HG03378 (cell line): ENCODE measurements around the gene WASF3.

Experiments used
- ATAC-seq: cut with Tn5 transposase; IDR thresholded peaks from one replicate; pipeline ENCODE4 v1.9.1; 2021; ENCODE audit warnings: mild to moderate bottlenecking, moderate library complexity; ENCODE audit not compliant: unreplicated experiment

Gene WASF3

GRCh38 chr13:26585136-26585535 lies 27.7 kb downstream of the WASF3 start:
- ATAC-seq, result no peak

DNA sequence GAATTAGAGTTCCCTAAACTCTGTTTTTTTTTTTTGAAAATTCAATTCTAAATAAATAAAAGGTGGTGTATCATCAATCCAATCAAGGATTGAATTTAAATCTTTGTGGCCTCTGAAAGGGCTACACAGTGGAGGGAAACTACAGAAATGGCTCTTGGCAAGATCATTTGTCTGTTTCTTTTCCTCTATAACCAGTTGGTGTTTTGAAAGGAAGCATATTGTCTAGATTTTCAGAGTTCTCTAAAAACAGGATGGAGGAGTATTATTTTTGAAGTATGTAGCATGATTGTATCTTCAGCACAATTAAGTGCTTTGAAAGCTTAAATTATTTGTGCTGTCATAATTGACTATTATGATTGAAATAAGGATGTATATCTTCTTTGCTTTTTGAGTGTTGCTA lies 29.8 kb downstream of the WASF3 start:
- no peak for ATAC-seq

GRCh38 chr13:26589226-26589625 lies 31.7 kb downstream of the WASF3 start:
- ATAC-seq, result no peak

DNA sequence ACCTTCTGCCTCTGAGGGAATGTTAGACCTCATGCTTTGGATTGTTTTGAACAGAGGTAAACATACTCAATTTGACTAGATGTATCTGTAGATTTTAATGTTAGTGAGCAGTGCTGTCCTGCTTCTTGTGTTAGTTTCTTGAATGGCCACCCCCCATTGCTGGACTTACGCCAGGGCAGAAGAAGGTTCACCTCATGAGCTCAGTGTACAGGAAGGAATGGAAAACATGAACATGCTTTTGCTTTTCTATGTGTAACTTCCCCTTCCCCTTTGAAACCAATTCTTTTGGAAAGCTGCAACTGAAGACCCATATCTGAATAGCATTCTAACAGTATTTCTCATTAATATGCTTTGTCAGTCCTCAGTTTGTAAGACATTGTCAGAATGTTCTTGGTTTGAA lies 32.3 kb downstream of the WASF3 start:
- ATAC-seq, result no peak

DNA sequence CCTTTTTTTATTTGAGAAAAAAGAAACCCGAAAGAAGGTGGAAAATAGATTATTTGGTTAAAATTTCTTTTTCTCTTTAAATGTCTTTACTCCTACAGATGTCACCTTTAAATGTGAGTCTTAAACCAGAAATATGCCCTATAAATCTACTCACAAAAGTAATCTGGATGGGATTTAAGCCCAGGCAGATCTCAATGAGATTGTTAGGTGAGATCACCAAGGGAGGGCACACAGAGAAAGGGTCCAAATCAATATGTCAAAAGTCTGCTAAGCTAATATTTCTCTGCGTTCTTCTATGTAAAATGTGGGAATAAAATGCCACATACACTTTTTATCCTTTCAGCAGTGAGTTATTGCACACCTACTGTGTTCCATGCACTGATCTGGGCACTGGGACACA lies 32.9 kb downstream of the WASF3 start:
- no peak for ATAC-seq

- ATAC-seq, result no peak
Measured at GRCh38 chr13:26590951-26591350, 33.5 kb downstream of the WASF3 start.

GRCh38 chr13:26591672-26592071 lies 34.2 kb downstream of the WASF3 start:
- no peak for ATAC-seq

GRCh38 chr13:26593661-26594060 lies 36.2 kb downstream of the WASF3 start:
- no peak for ATAC-seq

DNA sequence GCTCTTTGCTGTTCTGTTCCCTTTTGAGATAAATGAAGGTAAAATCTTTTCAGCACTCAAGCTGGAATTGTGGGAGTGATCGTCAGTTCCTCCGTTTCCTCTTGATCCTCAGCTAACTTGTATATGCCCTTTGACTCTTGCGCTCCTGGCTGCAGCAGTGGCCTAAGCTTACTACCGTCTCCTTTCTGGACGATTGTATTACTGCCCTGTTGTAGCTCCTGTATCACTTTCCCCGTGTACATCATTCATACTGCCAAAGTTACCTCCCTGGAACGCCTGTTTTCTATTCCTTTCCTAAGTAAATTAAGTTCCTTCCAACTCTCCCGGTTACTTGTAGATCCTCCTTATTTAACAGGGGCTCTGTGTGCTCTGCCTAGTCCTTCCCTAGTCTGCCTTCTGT lies 36.9 kb downstream of the WASF3 start:
- no peak for ATAC-seq

DNA sequence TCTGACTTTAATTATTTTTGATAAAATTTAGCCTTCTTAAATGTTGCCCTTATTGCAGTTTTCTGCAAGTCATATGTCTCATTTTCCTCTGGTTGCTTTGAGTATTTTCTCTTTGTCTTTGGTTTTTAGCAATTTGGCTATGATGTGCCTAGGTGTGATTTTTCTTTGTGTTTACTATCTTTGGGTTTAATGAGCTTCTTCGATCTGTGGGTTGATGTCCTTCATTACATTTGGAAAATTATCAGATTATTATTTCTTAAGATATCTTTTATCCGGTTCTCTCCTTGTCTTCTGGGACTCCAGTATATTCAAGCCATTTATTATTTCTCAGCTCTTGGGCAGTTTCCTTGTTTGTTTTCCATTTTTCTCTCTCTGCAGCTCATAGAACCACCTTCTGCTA lies 39.0 kb downstream of the WASF3 start:
- ATAC-seq, result no peak

DNA sequence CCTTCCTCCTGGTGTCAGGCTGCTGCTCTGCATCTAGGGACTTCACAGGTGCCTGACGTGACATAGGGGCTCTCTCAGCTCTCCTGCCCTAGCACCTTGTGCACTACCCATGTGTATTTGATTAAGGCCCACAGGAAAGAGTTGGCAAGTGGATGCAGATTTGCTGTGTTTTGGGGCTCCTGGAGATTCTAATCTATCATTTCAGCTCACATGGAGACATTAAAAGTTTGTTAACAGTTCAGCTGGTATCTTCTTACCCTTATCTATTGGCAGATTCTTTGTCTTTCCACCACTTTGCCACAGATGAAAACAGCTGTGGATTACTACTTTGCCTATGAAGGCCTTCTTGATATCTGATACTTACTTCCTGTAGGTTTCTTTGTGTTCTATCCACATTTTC lies 41.9 kb downstream of the WASF3 start:
- ATAC-seq, result no peak

GRCh38 chr13:26599860-26600259 lies 42.4 kb downstream of the WASF3 start:
- ATAC-seq, result no peak

- no peak for ATAC-seq
Measured at GRCh38 chr13:26600343-26600742, 42.9 kb downstream of the WASF3 start.

GRCh38 chr13:26601669-26602068 lies 44.2 kb downstream of the WASF3 start:
- peak; percentile 82 for ATAC-seq

DNA sequence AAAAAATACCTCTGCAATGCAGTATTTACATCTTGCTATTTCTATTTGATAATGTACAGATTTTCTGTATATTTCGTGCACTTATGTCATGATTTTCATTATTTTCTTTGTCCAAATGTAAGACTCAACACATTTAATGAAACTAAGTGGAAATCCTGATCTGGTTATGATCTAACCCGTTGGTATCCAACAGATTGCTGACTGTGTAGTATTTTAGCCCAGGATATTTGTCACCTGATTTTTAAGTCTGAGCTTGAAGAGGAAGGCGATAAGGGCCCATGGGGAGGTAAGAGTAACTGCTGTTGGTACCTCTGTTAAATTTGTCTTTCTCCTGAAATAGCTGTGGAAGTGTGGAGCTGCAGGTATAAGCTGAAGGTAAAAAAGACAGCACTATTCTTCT lies 45.3 kb downstream of the WASF3 start:
- ATAC-seq, result no peak

DNA sequence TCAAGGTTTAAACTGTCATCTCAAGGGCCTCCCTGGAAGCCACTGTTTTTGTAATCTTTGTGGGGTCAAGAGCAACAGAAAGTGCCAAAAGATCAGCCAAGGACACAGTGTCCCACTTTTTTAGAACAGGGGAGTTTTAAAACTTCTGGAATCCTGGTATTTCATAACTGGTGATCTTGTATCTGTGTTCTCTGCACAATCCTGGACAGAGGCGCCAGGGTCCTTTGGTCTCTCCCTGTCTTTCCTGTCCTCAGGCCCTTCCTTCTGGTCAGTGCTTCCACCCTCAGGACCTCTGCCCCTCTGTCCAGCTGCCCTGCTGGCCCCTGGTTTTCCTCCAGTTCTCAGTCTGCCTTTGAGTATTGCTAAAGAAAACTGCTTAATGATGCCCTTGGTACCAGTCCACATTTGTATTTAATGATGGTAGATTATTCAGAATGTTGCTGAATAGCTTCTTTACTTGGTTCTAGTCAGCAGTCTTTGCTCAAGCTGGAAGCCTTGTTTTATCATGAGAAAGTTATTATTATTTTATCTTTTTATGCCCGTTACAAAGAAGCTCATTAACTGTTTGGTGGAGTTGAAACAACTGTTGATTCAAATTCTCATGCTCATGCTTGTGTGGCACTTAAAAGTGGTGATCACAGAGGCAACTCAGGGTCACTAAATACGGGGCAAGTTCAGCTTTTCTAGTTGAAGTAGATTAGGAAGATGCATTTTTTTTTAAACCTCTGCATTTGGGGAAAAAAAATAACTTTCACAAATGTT lies 47.5 kb downstream of the WASF3 start:
- ATAC-seq, result no peak

- no peak for ATAC-seq
Measured at GRCh38 chr13:26605845-26606244, 48.4 kb downstream of the WASF3 start.

GRCh38 chr13:26606631-26607030 lies 49.1 kb downstream of the WASF3 start:
- no peak for ATAC-seq

- ATAC-seq, result no peak
Measured at GRCh38 chr13:26614721-26615120, 57.2 kb downstream of the WASF3 start.

GRCh38 chr13:26616126-26616525 lies 58.6 kb downstream of the WASF3 start:
- ATAC-seq, result no peak

DNA sequence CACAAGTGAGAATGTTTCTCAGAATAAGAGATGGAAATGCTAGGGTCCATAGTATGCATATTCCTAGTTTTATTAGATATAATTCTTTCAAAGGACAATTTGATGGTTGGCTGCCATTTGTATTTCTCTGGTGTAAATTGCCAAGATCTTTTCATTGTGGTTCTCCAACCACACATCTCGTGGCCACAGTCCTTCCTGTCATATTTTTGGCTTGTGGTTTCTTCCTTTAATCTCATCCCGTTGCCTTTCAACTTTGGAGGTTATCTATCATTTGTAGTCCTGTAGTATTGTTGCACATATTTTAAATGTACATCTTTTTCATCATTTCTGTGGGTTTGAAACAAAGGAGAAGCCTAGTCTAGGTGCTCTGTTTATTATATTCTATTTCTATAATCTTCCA lies 61.2 kb downstream of the WASF3 start:
- ATAC-seq, result no peak

DNA sequence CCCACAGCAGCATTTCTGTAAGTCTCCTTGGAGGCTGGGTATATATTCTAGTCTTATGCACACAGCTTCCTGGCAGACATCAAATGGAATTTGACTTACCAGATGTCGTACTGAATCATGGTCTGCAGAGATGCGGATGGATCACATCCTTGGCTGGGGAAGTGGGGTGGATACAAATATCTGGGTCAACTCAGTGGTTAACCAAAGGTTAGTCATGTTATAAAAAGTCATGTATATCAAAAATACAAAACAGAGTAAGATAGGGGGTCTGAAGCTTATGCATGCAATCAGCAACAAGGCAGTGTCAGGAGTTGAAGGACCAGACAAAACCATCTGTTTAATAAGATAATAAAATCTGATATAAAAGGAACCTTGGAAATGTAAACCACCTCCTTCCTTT lies 61.9 kb downstream of the WASF3 start:
- no peak for ATAC-seq

DNA sequence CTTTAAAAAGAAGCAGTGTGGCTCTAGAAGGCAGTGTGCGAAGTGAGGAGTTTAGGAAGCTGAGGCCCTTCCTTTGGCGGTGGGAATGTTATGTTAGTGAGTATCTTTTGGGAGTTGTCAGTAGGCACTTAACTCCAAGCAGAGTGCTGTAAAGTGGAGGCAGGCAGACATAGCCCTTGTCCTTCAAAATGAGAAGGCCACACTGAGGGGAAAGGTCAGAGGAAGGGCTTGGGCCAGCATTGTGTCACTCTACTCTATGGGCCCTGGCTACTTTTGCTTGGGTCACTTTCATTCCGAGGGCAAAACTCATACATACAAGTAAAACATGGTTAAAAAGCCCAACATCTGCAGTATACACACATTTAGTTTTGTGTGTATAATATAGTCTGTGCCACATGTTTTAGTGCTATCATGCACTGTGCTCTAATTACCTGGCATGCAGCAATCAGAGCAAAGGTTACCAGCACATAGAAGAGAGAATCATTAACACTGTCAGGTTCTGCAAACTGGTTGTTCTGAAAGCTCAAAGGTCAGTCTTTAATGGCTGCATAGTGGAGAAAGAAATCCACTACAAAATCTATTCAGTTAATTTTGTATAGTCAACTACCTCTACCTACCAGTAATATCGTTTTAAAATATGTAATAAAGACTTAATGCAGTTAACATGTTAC lies 64.4 kb downstream of the WASF3 start:
- no peak for ATAC-seq
